Common myeloid progenitor, CD34-positive (primary cell): ENCODE data around the gene FKBP1A. TPM values are rescaled to one million over a fixed set of nuclear protein-coding genes. Genes with fewer than 3 reads are reported as not detected.

ENCODE experiments used
- CTCF ChIA-PET: fragments of 350-600 bp; sonication (Branson Sonifier 250); formaldehyde crosslinking; loops from one replicate; lab custom pipeline; 2021; ENCODE audit warnings: antibody characterized with exemption; lab: Charles Lee
- POLR2A ChIA-PET: fragments of 350-600 bp; sonication (Branson Sonifier 250); formaldehyde crosslinking; loops from one replicate; lab custom pipeline; 2021; ENCODE audit warnings: antibody characterized with exemption; lab: Charles Lee
- DNase-seq, 3 donors: peaks; one replicate each; pipeline versions ENCODE4 v3.0.0 to v3.0.0-alpha.2; 2013
- H3K27ac ChIP-seq, 2 experiments: 1 replicate in 1 of 2; 2 replicates in 1 of 2; pipeline ENCODE4 v1.7.0; 2013; ENCODE audit warnings: inconsistent platforms in 2 of 2, low read length in 2 of 2, mild to moderate bottlenecking in 2 of 2, low read depth in 1 of 2, moderate library complexity in 1 of 2; ENCODE audit not compliant: severe bottlenecking in 2 of 2, insufficient read depth in 1 of 2, poor library complexity in 1 of 2
- H3K27me3 ChIP-seq, 5 experiments: replicated peaks in 2 of 5; 1 replicate in 3 of 5; 2 replicates in 2 of 5; pipeline versions ENCODE4 v1.6.1 to v1.7.0; 2013; ENCODE audit warnings: low read length in 4 of 5, mild to moderate bottlenecking in 2 of 5, moderate library complexity in 2 of 5, inconsistent platforms in 1 of 5; ENCODE audit not compliant: insufficient read depth in 5 of 5, control insufficient read depth in 4 of 5
- H3K36me3 ChIP-seq, 4 experiments: 1 replicate in 2 of 4; 2 replicates in 2 of 4; pipeline versions ENCODE4 v1.6.1 to v1.7.0; 2013; ENCODE audit warnings: low read length in 3 of 4, control low read depth in 1 of 4, mild to moderate bottlenecking in 1 of 4; ENCODE audit not compliant: control insufficient read depth in 4 of 4, insufficient read depth in 4 of 4
- H3K4me1 ChIP-seq, 4 experiments: 1 replicate in 3 of 4; 2 replicates in 1 of 4; pipeline versions ENCODE4 v1.6.1 to v1.7.1; 2013; ENCODE audit warnings: low read length in 3 of 4, mild to moderate bottlenecking in 3 of 4, control low read depth in 1 of 4, inconsistent platforms in 1 of 4, moderate library complexity in 1 of 4; ENCODE audit not compliant: control insufficient read depth in 4 of 4, insufficient read depth in 4 of 4; ENCODE audit errors: control extremely low read depth in 1 of 4
- H3K4me3 ChIP-seq, 7 experiments: 1 replicate in 4 of 7; 2 replicates in 3 of 7; pipeline versions ENCODE4 v1.5.1 to v1.7.0; 2013; ENCODE audit warnings: mild to moderate bottlenecking in 7 of 7, low read length in 6 of 7, moderate library complexity in 6 of 7, inconsistent platforms in 2 of 7, low read depth in 2 of 7, control low read depth in 1 of 7; ENCODE audit not compliant: insufficient read depth in 4 of 7, control insufficient read depth in 1 of 7; ENCODE audit errors: extremely low read depth in 1 of 7
- H3K9me3 ChIP-seq, 5 experiments: 1 replicate in 4 of 5; 2 replicates in 1 of 5; pipeline versions ENCODE4 v1.6.1 to v1.7.1; 2013; ENCODE audit warnings: low read length in 4 of 5, mild to moderate bottlenecking in 2 of 5, inconsistent platforms in 1 of 5, low read depth in 1 of 5, moderate library complexity in 1 of 5; ENCODE audit not compliant: control insufficient read depth in 4 of 5, insufficient read depth in 2 of 5; ENCODE audit errors: control extremely low read depth in 1 of 5
- WGBS: methylation state at CpG from one replicate; pipeline ENCODE4 v1.1.5; 2013; ENCODE audit not compliant: insufficient coverage; 5-methylcytosine and 5-hydroxymethylcytosine counted together
- polyA plus RNA-seq: library from polyadenylated mRNA; unstranded; fragments of 120-200 nt; gene quantifications from one replicate; pipeline ENCODE4 v1.2.1, GENCODE V29; 2013

The FKBP1A gene
- polyA plus RNA-seq, result 217 TPM

- WGBS, result under 1% methylated on average over 71 of the region's 79 CpGs
- H3K9me3 ChIP-seq, result peaks cover 0 to 4% (median 0%) of the 10 kb centered on the region in 5 experiments
- H3K4me3 ChIP-seq, result peak within 1 kb of the TSS; percentile 53 to 93 (median 84)
- peak within 1 kb of the TSS; percentile 27 to 80 for H3K27ac ChIP-seq
- ChIA-PET CTCF (interaction anchor here (1.0 to 4.4 kb wide), 13 partner anchors 9 to 69 kb away, joined by 3 to 38 read pairs (median 4); no protein-coding TSS in a partner anchor), POLR2A (interaction anchor here (0.8 to 2.1 kb wide), 4 partner anchors 16 to 74 kb away, joined by 4 to 11 read pairs (median 8); no protein-coding TSS in a partner anchor)
- peaks cover 0 to 14% (median 0%) of the 10 kb centered on the region in 4 experiments for H3K36me3 ChIP-seq
- peaks cover 28 to 85% (median 74%) of the 10 kb centered on the region in 4 experiments for H3K4me1 ChIP-seq
- peak; percentile 94 to 97 (median 96) for DNase-seq
- H3K27me3 ChIP-seq, result no peaks in the 10 kb centered on the region
Observed at GRCh38 chr20:1392693-1393506, at the start of gene FKBP1A. FKBP1A (minus strand) TSS chr20:1393054; CDS start chr20:1392998, 56 bp downstream.

- no peak overlapping the region for H3K4me3 ChIP-seq
- DNase-seq, result no peak
- 71% methylated on average over 1 of the region's 2 CpGs for WGBS
- H3K4me1 ChIP-seq, result no peaks in the 10 kb centered on the region
- ChIA-PET POLR2A (no interaction called here), CTCF (no interaction called here)
- H3K27me3 ChIP-seq, result no peaks in the 10 kb centered on the region
- peaks cover 26 to 65% (median 56%) of the 10 kb centered on the region in 4 experiments for H3K36me3 ChIP-seq
- no peak overlapping the region for H3K27ac ChIP-seq
- no peaks in the 10 kb centered on the region for H3K9me3 ChIP-seq
Observed at GRCh38 chr20:1442304-1442703, 49.5 kb upstream of the FKBP1A start.

- POLR2A ChIA-PET, result no interaction called here
- no peak for DNase-seq
- H3K36me3 ChIP-seq, result peaks cover 22 to 54% (median 44%) of the 10 kb centered on the region in 4 experiments
- H3K27me3 ChIP-seq, result no peaks in the 10 kb centered on the region
- H3K9me3 ChIP-seq, result no peaks in the 10 kb centered on the region
- no peak overlapping the region for H3K27ac ChIP-seq
- H3K4me3 ChIP-seq, result no peak overlapping the region
- 90% methylated on average over 3 of the region's 3 CpGs for WGBS
- CTCF ChIA-PET, result interaction anchor here (1.1 to 7.0 kb wide), 11 partner anchors 9 to 124 kb away, joined by 3 to 66 read pairs (median 15); partner anchors contain the start of gene NSFL1C
- no peaks in the 10 kb centered on the region for H3K4me1 ChIP-seq
Observed at GRCh38 chr20:1441133-1441532, 48.3 kb upstream of the FKBP1A start.

GRCh38 chr20:1440024-1440423, 47.2 kb upstream of the FKBP1A start:
- DNase-seq, result peak; percentile 58 to 64 (median 60)
- Histone ChIP-seq H3K4me3 (no peak overlapping the region), H3K4me1 (peaks cover 2 to 7% (median 4%) of the 10 kb centered on the region in 4 experiments), H3K27me3 (no peaks in the 10 kb centered on the region), H3K36me3 (peaks cover 18 to 43% (median 34%) of the 10 kb centered on the region in 4 experiments), H3K9me3 (no peaks in the 10 kb centered on the region), H3K27ac (no peak overlapping the region)
- CTCF ChIA-PET, result interaction anchor here (0.6 to 7.0 kb wide), 17 partner anchors 10 to 128 kb away, joined by 3 to 66 read pairs (median 6); partner anchors contain the start of gene NSFL1C
- WGBS, result 98% methylated on average over 4 of the region's 6 CpGs
- POLR2A ChIA-PET, result no interaction called here

- Histone ChIP-seq H3K27me3 (no peaks in the 10 kb centered on the region), H3K27ac (no peak overlapping the region), H3K4me1 (peaks cover 15 to 19% (median 16%) of the 10 kb centered on the region in 4 experiments), H3K9me3 (peaks cover 0 to 4% (median 0%) of the 10 kb centered on the region in 5 experiments), H3K4me3 (no peak overlapping the region), H3K36me3 (peaks cover 6 to 26% (median 17%) of the 10 kb centered on the region in 4 experiments)
- 88% methylated on average over 1 of the region's 1 CpG for WGBS
- DNase-seq, result no peak
- POLR2A ChIA-PET, result no interaction called here
- CTCF ChIA-PET, result interaction anchor here (0.6 to 7.0 kb wide), 31 partner anchors 8 to 338 kb away, joined by 3 to 66 read pairs (median 5); partner anchors contain the start of genes NSFL1C and SDCBP2
Observed at GRCh38 chr20:1438361-1438760, 45.5 kb upstream of the FKBP1A start.

- ChIA-PET POLR2A (interaction anchor here (0.6 kb wide), 1 partner anchor 44 kb away, joined by 4 read pairs; no protein-coding TSS in a partner anchor), CTCF (interaction anchor here (0.6 to 7.0 kb wide), 28 partner anchors 8 to 232 kb away, joined by 3 to 66 read pairs (median 7); partner anchors contain the start of genes NSFL1C and SDCBP2)
- Histone ChIP-seq H3K27me3 (no peaks in the 10 kb centered on the region), H3K36me3 (peaks cover 4 to 16% (median 11%) of the 10 kb centered on the region in 4 experiments), H3K9me3 (peaks cover 0 to 4% (median 0%) of the 10 kb centered on the region in 5 experiments), H3K4me1 (peaks cover 15 to 20% (median 16%) of the 10 kb centered on the region in 4 experiments), H3K27ac (no peak overlapping the region), H3K4me3 (no peak overlapping the region)
- peak; percentile 86 to 92 (median 91) for DNase-seq
- WGBS, result 30% methylated on average over 4 of the region's 5 CpGs
Observed at GRCh38 chr20:1437235-1437904, 44.5 kb upstream of the FKBP1A start.
